SK-N-SH treated with all-trans-retinoic acid at 6 μM for 48 hours (cell line): ENCODE measurements around the gene LONP1.

ENCODE experiments used
- ATAC-seq: fragments of 200-7000 bp; cut with Tn5 transposase; 3 replicates; pipeline ENCODE4 v1.9.1; 2020; ENCODE audit warnings: mild to moderate bottlenecking, moderate library complexity
- ARNTL ChIP-seq: fragments of 450-650 bp; formaldehyde crosslinking; IDR thresholded peaks from 2 replicates; pipeline ENCODE4 v1.5.0; 2020; ENCODE audit warnings: low read depth, mild to moderate bottlenecking, moderate library complexity, borderline replicate concordance
- BACH2 ChIP-seq: fragments of 250-450 bp; sonication (Bioruptor Pico); IDR thresholded peaks from 2 replicates; pipeline ENCODE4 v1.9.0; 2021; ENCODE audit warnings: mild to moderate bottlenecking, borderline replicate concordance
- CSDC2 ChIP-seq: fragments of 250-450 bp; sonication (Bioruptor Pico); IDR thresholded peaks from 2 replicates; pipeline ENCODE4 v1.5.0; 2020; ENCODE audit warnings: mild to moderate bottlenecking, moderate library complexity
- ESRRG ChIP-seq: fragments of 250-450 bp; sonication (Bioruptor Pico); IDR thresholded peaks from 2 replicates; pipeline ENCODE4 v1.6.1; 2021; ENCODE audit warnings: mild to moderate bottlenecking
- GLIS3 ChIP-seq: fragments of 250-450 bp; sonication (Bioruptor Pico); IDR thresholded peaks from 2 replicates; pipeline ENCODE4 v1.5.0; 2020; ENCODE audit warnings: mild to moderate bottlenecking, moderate library complexity
- ISL1 ChIP-seq: fragments of 250-450 bp; sonication (Bioruptor Pico); IDR thresholded peaks from 2 replicates; pipeline ENCODE4 v2.1.2; 2022; ENCODE audit warnings: mild to moderate bottlenecking, moderate library complexity
- OSR1 ChIP-seq: fragments of 250-450 bp; sonication (Bioruptor Pico); IDR thresholded peaks from 2 replicates; pipeline ENCODE4 v1.8.0; 2022; ENCODE audit warnings: moderate library complexity, mild to moderate bottlenecking, inconsistent platforms
- PPARA ChIP-seq: fragments of 250-450 bp; sonication (Bioruptor Pico); IDR thresholded peaks from 2 replicates; pipeline ENCODE4 v1.5.0; 2020; ENCODE audit warnings: mild to moderate bottlenecking, borderline replicate concordance
- RARB ChIP-seq: fragments of 250-450 bp; sonication (Bioruptor Pico); IDR thresholded peaks from 2 replicates; pipeline ENCODE4 v1.8.0; 2021; ENCODE audit warnings: mild to moderate bottlenecking, moderate library complexity
- SNAI2 ChIP-seq: fragments of 250-450 bp; sonication (Bioruptor Pico); IDR thresholded peaks from 2 replicates; pipeline ENCODE4 v1.5.0; 2020; ENCODE audit warnings: mild to moderate bottlenecking, moderate library complexity
- TCF4 ChIP-seq: fragments of 250-450 bp; sonication (Bioruptor Pico); IDR thresholded peaks from 2 replicates; pipeline ENCODE4 v1.8.0; 2021; ENCODE audit warnings: mild to moderate bottlenecking, moderate library complexity, borderline replicate concordance
- TOX ChIP-seq: fragments of 250-450 bp; sonication (Bioruptor Pico); IDR thresholded peaks from 2 replicates; pipeline ENCODE4 v1.8.0; 2021; ENCODE audit warnings: mild to moderate bottlenecking, moderate library complexity, borderline replicate concordance
- ZC3H10 ChIP-seq: fragments of 250-450 bp; sonication (Bioruptor Pico); IDR thresholded peaks from 2 replicates; pipeline ENCODE4 v1.5.1; 2021; ENCODE audit warnings: mild to moderate bottlenecking, moderate library complexity
- ZFP3 ChIP-seq: fragments of 250-450 bp; sonication (Bioruptor Pico); IDR thresholded peaks from 2 replicates; pipeline ENCODE4 v1.5.0; 2020; ENCODE audit warnings: mild to moderate bottlenecking, moderate library complexity
- ZFP30 ChIP-seq: fragments of 450-650 bp; formaldehyde crosslinking; IDR thresholded peaks from 2 replicates; pipeline ENCODE4 v1.5.0; 2022; ENCODE audit warnings: mild to moderate bottlenecking, moderate library complexity
- ZNF70 ChIP-seq: fragments of 450-650 bp; formaldehyde crosslinking; IDR thresholded peaks from 2 replicates; pipeline ENCODE4 v1.5.0; 2020; ENCODE audit warnings: mild to moderate bottlenecking, moderate library complexity
- ZNF8 ChIP-seq: fragments of 450-650 bp; formaldehyde crosslinking; IDR thresholded peaks from 2 replicates; pipeline ENCODE4 v1.5.0; 2020; ENCODE audit warnings: mild to moderate bottlenecking, moderate library complexity
- TF ChIP-seq, protein P1 (sequence below): fragments of 250-450 bp; sonication (Bioruptor Pico); IDR thresholded peaks from 2 replicates; pipeline ENCODE4 v1.5.1; 2020; ENCODE audit warnings: low read depth, mild to moderate bottlenecking, moderate library complexity
- TF ChIP-seq, protein P2 (sequence below): fragments of 250-450 bp; sonication (Bioruptor Pico); IDR thresholded peaks from 2 replicates; pipeline ENCODE4 v1.5.0; 2020; ENCODE audit warnings: mild to moderate bottlenecking, moderate library complexity

Gene LONP1

GRCh38 chr19:5674714-5675113 is 45.2 kb downstream of the LONP1 start:
- TF ChIP-seq PPARA (CRISPR knock-in tag) (no peak), RARB (CRISPR knock-in tag) (no peak), ZC3H10 (CRISPR knock-in tag) (no peak), ESRRG (CRISPR knock-in tag) (no peak), SNAI2 (no peak), CSDC2 (no peak), GLIS3 (CRISPR knock-in tag) (no peak), BACH2 (CRISPR knock-in tag) (no peak), ISL1 (CRISPR knock-in tag) (no peak), ARNTL (CRISPR knock-in tag) (no peak), ZFP3 (CRISPR knock-in tag) (no peak), TCF4 (no peak), ZNF8 (CRISPR knock-in tag) (no peak), ZFP30 (CRISPR knock-in tag) (no peak), TOX (CRISPR knock-in tag) (no peak), OSR1 (CRISPR knock-in tag) (no peak)
- TF ChIP-seq, protein P1, sequence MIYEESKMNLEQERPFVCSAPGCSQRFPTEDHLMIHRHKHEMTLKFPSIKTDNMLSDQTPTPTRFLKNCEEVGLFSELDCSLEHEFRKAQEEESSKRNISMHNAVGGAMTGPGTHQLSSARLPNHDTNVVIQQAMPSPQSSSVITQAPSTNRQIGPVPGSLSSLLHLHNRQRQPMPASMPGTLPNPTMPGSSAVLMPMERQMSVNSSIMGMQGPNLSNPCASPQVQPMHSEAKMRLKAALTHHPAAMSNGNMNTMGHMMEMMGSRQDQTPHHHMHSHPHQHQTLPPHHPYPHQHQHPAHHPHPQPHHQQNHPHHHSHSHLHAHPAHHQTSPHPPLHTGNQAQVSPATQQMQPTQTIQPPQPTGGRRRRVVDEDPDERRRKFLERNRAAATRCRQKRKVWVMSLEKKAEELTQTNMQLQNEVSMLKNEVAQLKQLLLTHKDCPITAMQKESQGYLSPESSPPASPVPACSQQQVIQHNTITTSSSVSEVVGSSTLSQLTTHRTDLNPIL = no peak
- TF ChIP-seq, protein P2, sequence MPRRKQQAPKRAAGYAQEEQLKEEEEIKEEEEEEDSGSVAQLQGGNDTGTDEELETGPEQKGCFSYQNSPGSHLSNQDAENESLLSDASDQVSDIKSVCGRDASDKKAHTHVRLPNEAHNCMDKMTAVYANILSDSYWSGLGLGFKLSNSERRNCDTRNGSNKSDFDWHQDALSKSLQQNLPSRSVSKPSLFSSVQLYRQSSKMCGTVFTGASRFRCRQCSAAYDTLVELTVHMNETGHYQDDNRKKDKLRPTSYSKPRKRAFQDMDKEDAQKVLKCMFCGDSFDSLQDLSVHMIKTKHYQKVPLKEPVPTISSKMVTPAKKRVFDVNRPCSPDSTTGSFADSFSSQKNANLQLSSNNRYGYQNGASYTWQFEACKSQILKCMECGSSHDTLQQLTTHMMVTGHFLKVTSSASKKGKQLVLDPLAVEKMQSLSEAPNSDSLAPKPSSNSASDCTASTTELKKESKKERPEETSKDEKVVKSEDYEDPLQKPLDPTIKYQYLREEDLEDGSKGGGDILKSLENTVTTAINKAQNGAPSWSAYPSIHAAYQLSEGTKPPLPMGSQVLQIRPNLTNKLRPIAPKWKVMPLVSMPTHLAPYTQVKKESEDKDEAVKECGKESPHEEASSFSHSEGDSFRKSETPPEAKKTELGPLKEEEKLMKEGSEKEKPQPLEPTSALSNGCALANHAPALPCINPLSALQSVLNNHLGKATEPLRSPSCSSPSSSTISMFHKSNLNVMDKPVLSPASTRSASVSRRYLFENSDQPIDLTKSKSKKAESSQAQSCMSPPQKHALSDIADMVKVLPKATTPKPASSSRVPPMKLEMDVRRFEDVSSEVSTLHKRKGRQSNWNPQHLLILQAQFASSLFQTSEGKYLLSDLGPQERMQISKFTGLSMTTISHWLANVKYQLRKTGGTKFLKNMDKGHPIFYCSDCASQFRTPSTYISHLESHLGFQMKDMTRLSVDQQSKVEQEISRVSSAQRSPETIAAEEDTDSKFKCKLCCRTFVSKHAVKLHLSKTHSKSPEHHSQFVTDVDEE (CRISPR knock-in tag) = no peak
- no peak for ATAC-seq

GRCh38 chr19:5673752-5674151 is 46.2 kb downstream of the LONP1 start:
- no peak for ATAC-seq
- TF ChIP-seq CSDC2 (no peak), ZFP3 (CRISPR knock-in tag) (no peak), GLIS3 (CRISPR knock-in tag) (no peak)

DNA sequence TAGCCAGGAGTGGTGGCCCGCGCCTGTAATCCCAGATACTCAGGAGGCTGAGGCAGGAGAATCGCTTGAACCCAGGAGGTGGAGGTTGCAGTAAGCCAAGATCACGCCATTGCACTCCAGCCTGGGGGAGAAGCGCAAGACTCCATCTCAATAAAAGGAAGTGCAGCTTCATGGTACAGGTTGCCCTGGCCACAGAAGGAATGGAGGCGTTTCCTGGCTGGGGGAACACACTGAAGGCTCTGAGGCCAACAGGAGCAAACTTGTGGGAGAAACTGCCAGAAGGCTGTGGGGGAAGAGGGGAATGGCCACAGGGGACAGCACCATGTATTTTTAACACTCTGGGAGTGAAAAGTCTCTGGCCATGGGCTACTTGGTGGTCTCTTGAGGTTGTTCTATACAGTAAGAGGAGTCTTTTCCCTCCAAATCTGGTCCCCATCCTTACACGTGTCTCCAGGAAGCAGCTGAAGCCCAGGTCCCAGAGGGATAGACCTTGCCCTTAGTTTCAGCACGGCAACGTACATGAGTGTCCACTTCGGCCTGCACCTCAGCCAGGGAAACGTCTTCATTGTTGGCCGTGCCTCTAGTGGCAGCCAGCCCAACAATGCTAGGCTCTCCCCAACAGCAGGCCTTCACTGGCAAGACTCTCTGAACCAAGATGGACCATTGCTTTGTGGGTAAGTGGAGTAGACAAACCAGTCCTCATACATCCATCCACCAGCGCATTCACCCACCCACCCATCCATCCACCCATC is 47.1 kb downstream of the LONP1 start:
- no peak for ATAC-seq
- no peak for TF ChIP-seq ESRRG (CRISPR knock-in tag)
- TF ChIP-seq SNAI2 = no peak
- no peak for TF ChIP-seq ZNF70 (CRISPR knock-in tag)
- no peak for TF ChIP-seq ZC3H10 (CRISPR knock-in tag)
- no peak for TF ChIP-seq BACH2 (CRISPR knock-in tag)
- TF ChIP-seq TOX (CRISPR knock-in tag) = no peak
- TF ChIP-seq RARB (CRISPR knock-in tag) = no peak
- no peak for TF ChIP-seq GLIS3 (CRISPR knock-in tag)
- no peak for TF ChIP-seq ZNF8 (CRISPR knock-in tag)
- TF ChIP-seq ZFP3 (CRISPR knock-in tag) = no peak
- no peak for TF ChIP-seq PPARA (CRISPR knock-in tag)
- TF ChIP-seq ISL1 (CRISPR knock-in tag) = no peak
- TF ChIP-seq, protein P2 (CRISPR knock-in tag) = no peak
- TF ChIP-seq ARNTL (CRISPR knock-in tag) = no peak
- TF ChIP-seq, protein P1 = no peak

GRCh38 chr19:5671600-5671999 is 48.3 kb downstream of the LONP1 start:
- no peak for ATAC-seq
- TF ChIP-seq OSR1 (CRISPR knock-in tag) = no peak
